Renal cortical epithelial cell (primary cell): ENCODE results near the gene GBF1. TPM values are rescaled to one million over a fixed set of nuclear protein-coding genes. Genes with fewer than 3 reads are reported as not detected.
"Not testable (repeated sequence)": the region's sequence is repeated elsewhere in the genome, so short reads cannot be mapped to it uniquely, and the experiment has no call there.

Source experiments
- DNase-seq: peaks from one replicate; pipeline ENCODE4 v3.0.0-alpha.2; 2011; ENCODE audit warnings: low read depth
- total RNA-seq: library from RNA; depleted of rRNA; stranded (reverse); fragments of >200 nt; gene quantifications from 2 replicates; pipeline ENCODE4 v1.2.3, GENCODE V29; 2014

The GBF1 gene
- total RNA-seq, 1 donor from 2014 or later = 90.0 TPM

- DNase-seq = no peak
Observed at GRCh38 chr10:102233997-102234396, 11.3 kb upstream of the GBF1 start.

GRCh38 chr10:102234888-102235597, 10.3 kb upstream of the GBF1 start:
- no peak for DNase-seq

- DNase-seq = peak; percentile 70
Observed at GRCh38 chr10:102235598-102235920, 9.8 kb upstream of the GBF1 start.

GRCh38 chr10:102236006-102236405, 9.3 kb upstream of the GBF1 start:
- no peak for DNase-seq

- no peak for DNase-seq
Observed at GRCh38 chr10:102237711-102238252, 7.5 kb upstream of the GBF1 start.

GRCh38 chr10:102240467-102241031, 4.8 kb upstream of the GBF1 start:
- no peak for DNase-seq

- DNase-seq = no peak
Observed at GRCh38 chr10:102241032-102241443, 4.3 kb upstream of the GBF1 start.

- peak; percentile 79 for DNase-seq
Observed at GRCh38 chr10:102241444-102242117, 3.8 kb upstream of the GBF1 start, which contains the start of gene PITX3. Gene PITX3 (minus strand): TSS chr10:102241512. CDS start chr10:102232080, 9,432 bp downstream.

- no peak for DNase-seq
Observed at GRCh38 chr10:102242118-102242485, 3.2 kb upstream of the GBF1 start.

GRCh38 chr10:102243309-102243708, 2.0 kb upstream of the GBF1 start:
- no peak for DNase-seq

- no peak for DNase-seq
Observed at GRCh38 chr10:102245932-102246251, 560 bp downstream of the GBF1 start.

GRCh38 chr10:102246261-102246660, 929 bp downstream of the GBF1 start:
- DNase-seq = no peak

GRCh38 chr10:102247734-102248133, 2.4 kb downstream of the GBF1 start:
- no peak for DNase-seq

- DNase-seq = not testable (repeated sequence)
Observed at GRCh38 chr10:102252508-102252907, 7.2 kb downstream of the GBF1 start.

GRCh38 chr10:102254426-102254825, 9.1 kb downstream of the GBF1 start:
- DNase-seq = no peak

GRCh38 chr10:102255404-102255803, 10.1 kb downstream of the GBF1 start:
- no peak for DNase-seq

- DNase-seq = no peak
Observed at GRCh38 chr10:102261196-102261595, 15.9 kb downstream of the GBF1 start.

GRCh38 chr10:102261842-102262241, 16.5 kb downstream of the GBF1 start:
- no peak for DNase-seq

- DNase-seq = peak; percentile 84
Observed at GRCh38 chr10:102262744-102263370, 17.5 kb downstream of the GBF1 start.

- DNase-seq = no peak
Observed at GRCh38 chr10:102264371-102264770, 19.0 kb downstream of the GBF1 start.

- DNase-seq = no peak
Observed at GRCh38 chr10:102266670-102267069, 21.3 kb downstream of the GBF1 start.

GRCh38 chr10:102267748-102268147, 22.4 kb downstream of the GBF1 start:
- DNase-seq = peak; percentile 87
